GM06990 (cell line): ENCODE results near the gene RAB9B.

Experiments
- DNase-seq: peaks from one replicate; pipeline ENCODE4 v3.0.0-alpha.2; 2011; ENCODE audit not compliant: insufficient read length; ENCODE audit errors: extremely low read depth
- H3K27me3 ChIP-seq: replicated peaks from 2 replicates; pipeline ENCODE4 v1.6.0; 2011; ENCODE audit warnings: low read length; ENCODE audit not compliant: control insufficient read depth, insufficient read depth
- H3K36me3 ChIP-seq: 2 replicates; pipeline ENCODE4 v1.5.1; 2011; ENCODE audit warnings: low read length; ENCODE audit not compliant: control insufficient read depth, insufficient read depth
- H3K4me3 ChIP-seq: replicated peaks from 2 replicates; pipeline ENCODE4 v1.5.1; 2011; ENCODE audit warnings: low read depth, mild to moderate bottlenecking, control low read depth, low read length
- TF ChIP-seq, protein P1 (sequence below): IDR thresholded peaks from 2 replicates; pipeline ENCODE4 v1.5.1; 2011; ENCODE audit warnings: low read length, control low read depth, mild to moderate bottlenecking, inconsistent platforms; ENCODE audit not compliant: insufficient read depth, poor library complexity, severe bottlenecking

Gene RAB9B

DNA sequence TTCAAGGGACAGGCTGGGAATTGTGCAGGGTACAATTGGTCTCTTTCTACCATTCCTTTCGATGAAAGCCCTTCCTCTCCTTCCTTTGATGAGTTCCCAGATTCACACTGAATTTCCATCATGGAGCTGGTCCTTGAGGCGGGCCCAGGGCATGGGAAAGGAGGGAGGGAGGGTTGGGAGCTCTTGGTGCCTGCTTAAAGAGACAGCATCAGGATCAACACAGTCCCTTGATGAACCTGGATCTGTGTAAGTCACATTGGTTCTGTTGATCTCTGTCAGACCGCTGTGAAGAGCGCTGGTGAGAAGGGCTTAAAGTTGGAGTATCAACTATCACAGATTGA, 51.0 kb downstream of the RAB9B start:
- Histone ChIP-seq H3K36me3 (no peaks in the 10 kb centered on the region), H3K27me3 (peaks cover 3% of the 10 kb centered on the region), H3K4me3 (no peak overlapping the region)
- no peak for DNase-seq
- TF ChIP-seq, protein P1, sequence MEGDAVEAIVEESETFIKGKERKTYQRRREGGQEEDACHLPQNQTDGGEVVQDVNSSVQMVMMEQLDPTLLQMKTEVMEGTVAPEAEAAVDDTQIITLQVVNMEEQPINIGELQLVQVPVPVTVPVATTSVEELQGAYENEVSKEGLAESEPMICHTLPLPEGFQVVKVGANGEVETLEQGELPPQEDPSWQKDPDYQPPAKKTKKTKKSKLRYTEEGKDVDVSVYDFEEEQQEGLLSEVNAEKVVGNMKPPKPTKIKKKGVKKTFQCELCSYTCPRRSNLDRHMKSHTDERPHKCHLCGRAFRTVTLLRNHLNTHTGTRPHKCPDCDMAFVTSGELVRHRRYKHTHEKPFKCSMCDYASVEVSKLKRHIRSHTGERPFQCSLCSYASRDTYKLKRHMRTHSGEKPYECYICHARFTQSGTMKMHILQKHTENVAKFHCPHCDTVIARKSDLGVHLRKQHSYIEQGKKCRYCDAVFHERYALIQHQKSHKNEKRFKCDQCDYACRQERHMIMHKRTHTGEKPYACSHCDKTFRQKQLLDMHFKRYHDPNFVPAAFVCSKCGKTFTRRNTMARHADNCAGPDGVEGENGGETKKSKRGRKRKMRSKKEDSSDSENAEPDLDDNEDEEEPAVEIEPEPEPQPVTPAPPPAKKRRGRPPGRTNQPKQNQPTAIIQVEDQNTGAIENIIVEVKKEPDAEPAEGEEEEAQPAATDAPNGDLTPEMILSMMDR: no peak

DNA sequence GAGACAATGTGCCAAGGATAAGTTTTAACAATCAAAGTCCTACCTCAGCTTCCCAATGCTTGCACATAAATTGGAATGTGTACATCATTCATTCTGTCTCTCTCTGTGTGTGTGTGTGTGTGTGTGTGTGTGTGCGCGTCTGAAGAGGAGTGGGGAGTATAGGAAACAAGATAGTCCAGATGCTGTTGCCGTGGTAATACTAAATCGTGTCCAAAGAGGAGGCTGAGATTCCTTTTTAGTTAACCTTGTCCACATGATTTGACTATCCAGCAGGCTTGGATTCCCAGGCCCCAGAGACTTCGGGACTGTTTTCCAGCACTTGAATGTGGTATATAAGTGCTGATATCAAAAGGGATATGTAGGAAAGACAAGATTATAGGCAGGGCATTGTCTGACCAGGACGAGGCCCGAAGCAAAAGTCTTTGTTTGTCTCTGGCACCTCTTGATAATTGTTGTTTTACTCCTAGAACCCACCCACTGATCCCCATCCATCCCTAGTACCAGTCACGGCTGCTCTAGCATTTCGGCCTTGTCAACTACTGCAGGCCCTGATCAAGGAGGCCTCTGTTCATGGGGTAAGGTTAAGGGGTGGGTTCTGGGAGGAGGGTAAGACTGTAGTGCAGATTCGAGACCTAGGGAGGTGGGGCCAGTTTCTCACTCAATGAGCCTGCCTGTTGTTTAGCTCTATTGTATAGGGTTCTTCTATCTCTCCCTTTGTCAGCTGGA, 51.6 kb downstream of the RAB9B start:
- Histone ChIP-seq H3K27me3 (peaks cover 3% of the 10 kb centered on the region), H3K4me3 (no peak overlapping the region), H3K36me3 (no peaks in the 10 kb centered on the region)
- DNase-seq: no peak
- TF ChIP-seq, protein P1: no peak

DNA sequence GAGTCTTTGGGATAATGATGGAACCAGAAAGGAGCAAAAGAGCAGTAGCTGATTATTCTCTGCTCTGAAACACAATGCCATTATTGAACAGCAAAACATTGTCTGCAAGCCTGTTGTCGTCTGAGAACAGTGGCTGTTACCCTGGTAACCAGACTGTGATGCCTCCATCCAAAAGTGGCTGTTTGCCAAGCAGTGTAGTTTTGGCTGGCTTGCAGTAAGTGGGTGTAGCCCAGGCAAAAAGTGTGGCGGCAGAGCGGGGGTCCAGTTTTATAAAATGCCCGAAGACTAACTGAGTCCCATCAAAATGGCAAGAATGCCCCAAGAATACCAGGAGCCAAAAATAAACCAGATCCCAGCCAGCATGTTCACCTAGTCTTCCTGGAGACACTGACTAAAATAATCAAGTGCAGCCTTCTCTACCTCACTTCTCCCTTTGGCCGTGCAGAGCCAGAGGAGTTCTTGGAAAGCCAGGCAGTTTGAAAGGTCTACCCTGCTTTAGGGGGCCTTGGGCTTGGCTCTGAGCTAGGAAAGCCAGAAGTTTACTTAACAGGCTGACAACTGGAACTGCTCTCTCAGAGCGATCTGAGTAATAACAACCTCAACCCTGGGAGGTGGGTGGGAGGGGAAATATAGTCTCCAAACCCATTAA, 52.8 kb downstream of the RAB9B start:
- DNase-seq: no peak
- no peaks in the 10 kb centered on the region for H3K36me3 ChIP-seq
- peaks cover 5% of the 10 kb centered on the region for H3K27me3 ChIP-seq
- H3K4me3 ChIP-seq: no peak overlapping the region
- TF ChIP-seq, protein P1: no peak

DNA sequence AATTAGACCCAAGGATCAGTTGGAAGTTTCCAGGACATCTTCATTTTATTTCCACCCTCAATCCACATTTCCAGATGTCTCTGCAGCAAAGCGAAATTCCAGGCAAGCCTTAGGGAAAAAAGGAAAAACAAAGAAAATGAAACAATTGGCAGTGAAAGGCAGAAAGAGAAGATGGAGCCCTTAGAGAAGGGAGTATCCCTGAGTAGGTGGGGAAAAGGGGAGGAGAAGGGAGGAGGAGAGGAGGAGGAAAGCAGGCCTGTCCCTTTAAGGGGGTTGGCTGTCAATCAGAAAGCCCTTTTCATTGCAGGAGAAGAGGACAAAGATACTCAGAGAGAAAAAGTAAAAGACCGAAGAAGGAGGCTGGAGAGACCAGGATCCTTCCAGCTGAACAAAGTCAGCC, 55.5 kb downstream of the RAB9B start, which contains the start of gene PLP1:
Gene PLP1, plus strand, starts transcription at position 295 of the 400 bp plus-strand sequence. CDS start 156 bp downstream, outside the sequence.
- H3K27me3 ChIP-seq: peaks cover 5% of the 10 kb centered on the region
- no peak within 1 kb of the TSS for H3K4me3 ChIP-seq
- H3K36me3 ChIP-seq: no peaks in the 10 kb centered on the region
- TF ChIP-seq, protein P1: no peak
- DNase-seq: no peak

DNA sequence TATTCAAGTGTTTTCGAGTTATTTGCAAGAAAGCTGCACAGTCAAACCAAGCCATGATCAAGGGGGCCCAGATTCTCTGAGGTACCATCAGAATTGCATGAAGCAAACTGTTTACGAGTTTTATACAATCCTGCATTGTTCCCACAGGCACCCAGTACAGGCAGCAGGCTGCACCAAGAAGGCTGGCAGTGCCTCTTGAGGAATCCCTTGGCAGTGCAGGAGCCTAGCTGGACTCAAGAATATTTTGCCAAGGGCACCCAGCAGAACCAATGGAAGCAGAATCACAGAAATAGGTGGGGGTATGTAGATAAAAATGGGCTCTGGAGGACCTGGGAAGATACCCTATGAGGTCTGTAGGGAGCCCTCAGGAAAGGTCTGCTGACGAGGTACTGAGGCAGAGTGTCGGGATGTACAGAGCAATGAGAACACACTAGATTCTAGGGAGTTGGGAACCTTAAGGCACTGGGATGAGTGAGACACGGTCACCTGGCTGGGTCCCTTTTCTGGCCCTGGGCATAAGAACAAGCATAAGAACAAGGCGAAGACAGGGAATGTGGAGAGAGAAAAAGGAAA, 57.9 kb downstream of the RAB9B start:
- Histone ChIP-seq H3K4me3 (no peak overlapping the region), H3K36me3 (no peaks in the 10 kb centered on the region), H3K27me3 (peaks cover 3% of the 10 kb centered on the region; the same call in 1 of the 2 replicates)
- TF ChIP-seq, protein P1: peak; percentile 38
- no peak for DNase-seq
